Inferior parietal cortex (tissue), 1 donor: ENCODE data around the gene TRIO.

Experiments used
- DNase-seq: peaks from one replicate; pipeline ENCODE4 v3.0.0-alpha.2; 2016; ENCODE audit errors: extremely low spot score

TRIO gene

GRCh38 chr5:14411216-14411615 is 268.1 kb downstream of the TRIO start:
- DNase-seq: no peak

- DNase-seq: no peak
Observed at GRCh38 chr5:14413331-14413750, 270.2 kb downstream of the TRIO start.

GRCh38 chr5:14414007-14414406 is 270.9 kb downstream of the TRIO start:
- no peak for DNase-seq

GRCh38 chr5:14414656-14415023 is 271.5 kb downstream of the TRIO start:
- DNase-seq: no peak

- no peak for DNase-seq
Observed at GRCh38 chr5:14415024-14415697, 272.0 kb downstream of the TRIO start.

GRCh38 chr5:14415698-14416074 is 272.5 kb downstream of the TRIO start:
- no peak for DNase-seq

GRCh38 chr5:14416621-14417275 is 273.6 kb downstream of the TRIO start:
- DNase-seq: no peak

- DNase-seq: no peak
Observed at GRCh38 chr5:14417276-14417730, 274.2 kb downstream of the TRIO start.

- no peak for DNase-seq
Observed at GRCh38 chr5:14417792-14418765, 274.9 kb downstream of the TRIO start.

- DNase-seq: no peak
Observed at GRCh38 chr5:14419686-14420085, 276.5 kb downstream of the TRIO start.

GRCh38 chr5:14420101-14420811 is 277.1 kb downstream of the TRIO start:
- no peak for DNase-seq

GRCh38 chr5:14421851-14422250 is 278.7 kb downstream of the TRIO start:
- no peak for DNase-seq

- no peak for DNase-seq
Observed at GRCh38 chr5:14424011-14424685, 281.0 kb downstream of the TRIO start.

- no peak for DNase-seq
Observed at GRCh38 chr5:14425559-14425958, 282.4 kb downstream of the TRIO start.

- DNase-seq: no peak
Observed at GRCh38 chr5:14426521-14426920, 283.4 kb downstream of the TRIO start.

GRCh38 chr5:14428302-14429081 is 285.4 kb downstream of the TRIO start:
- DNase-seq: no peak

GRCh38 chr5:14429101-14430050 is 286.2 kb downstream of the TRIO start:
- no peak for DNase-seq

- no peak for DNase-seq
Observed at GRCh38 chr5:14431534-14431933, 288.4 kb downstream of the TRIO start.

- no peak for DNase-seq
Observed at GRCh38 chr5:14432931-14433589, 289.9 kb downstream of the TRIO start.
